Coronary artery (tissue), 2 donors: ENCODE data around the gene RAB10.
A peak's percentile ranks its signal among the peaks of the same experiment; 100 is the strongest.

Experiments
- DNase-seq: peaks from one replicate; pipeline ENCODE4 v3.0.0-alpha.2; 2017; ENCODE audit warnings: low spot score
- H3K27ac ChIP-seq, 2 donors: fragments of 200-600 bp; sonication (generic); one replicate each; pipeline ENCODE4 v1.5.1; 2016 to 2019
- H3K4me3 ChIP-seq: fragments of 200-600 bp; sonication (generic); 2 replicates; pipeline ENCODE4 v1.5.1; 2016; ENCODE audit warnings: mild to moderate bottlenecking, moderate library complexity
- TF ChIP-seq, protein P1 (sequence below): fragments of 200-600 bp; sonication (generic); IDR thresholded peaks from one replicate; pipeline ENCODE4 v1.5.1; 2019; ENCODE audit warnings: antibody characterized with exemption

RAB10 gene

DNA sequence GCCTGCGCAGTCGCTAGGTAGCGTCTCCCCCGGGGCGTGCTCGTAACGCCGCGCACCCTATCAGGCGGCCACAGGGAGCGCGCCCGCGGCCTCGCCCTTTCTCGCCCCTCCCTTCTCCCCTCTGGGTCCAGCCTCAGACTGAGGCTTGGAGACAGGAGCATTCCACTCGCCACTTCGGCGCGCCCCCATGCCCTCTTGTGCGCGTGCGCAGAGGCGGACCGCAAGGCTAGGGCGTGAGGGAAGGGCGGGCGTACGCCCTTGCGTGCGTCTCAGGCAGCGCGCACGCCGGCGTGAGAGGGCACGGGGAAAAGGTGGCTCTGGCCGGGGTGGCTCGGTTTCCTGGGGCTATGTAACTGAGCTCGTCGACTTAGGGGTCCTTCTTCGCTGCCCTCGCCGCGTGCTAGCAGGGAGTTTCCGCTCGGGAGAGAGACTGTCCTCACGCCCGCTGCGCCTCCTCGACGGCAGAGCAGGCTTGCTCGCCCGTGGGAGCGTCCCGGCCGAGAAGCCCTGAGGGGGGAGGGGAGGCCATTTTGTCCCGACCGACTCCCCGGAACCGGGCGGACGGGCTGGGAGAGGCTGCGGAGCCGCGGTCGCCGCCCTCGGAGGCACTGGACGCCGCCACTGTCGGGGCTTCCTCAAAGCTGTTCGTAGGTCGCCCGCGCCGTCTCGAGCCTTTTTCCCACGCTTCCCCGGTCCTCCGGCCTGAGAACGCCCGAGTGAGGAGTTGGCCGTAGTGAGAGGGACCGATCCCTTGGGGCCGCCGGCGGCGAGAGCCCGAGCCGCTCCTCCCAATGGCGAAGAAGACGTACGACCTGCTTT is at the start of gene RAB10:
Gene RAB10 (plus strand): TSS at position 267 of the 819 bp plus-strand sequence. CDS start 525 bp downstream, at position 792.
- H3K4me3 ChIP-seq: peak within 1 kb of the TSS; percentile 77
- TF ChIP-seq, protein P1, sequence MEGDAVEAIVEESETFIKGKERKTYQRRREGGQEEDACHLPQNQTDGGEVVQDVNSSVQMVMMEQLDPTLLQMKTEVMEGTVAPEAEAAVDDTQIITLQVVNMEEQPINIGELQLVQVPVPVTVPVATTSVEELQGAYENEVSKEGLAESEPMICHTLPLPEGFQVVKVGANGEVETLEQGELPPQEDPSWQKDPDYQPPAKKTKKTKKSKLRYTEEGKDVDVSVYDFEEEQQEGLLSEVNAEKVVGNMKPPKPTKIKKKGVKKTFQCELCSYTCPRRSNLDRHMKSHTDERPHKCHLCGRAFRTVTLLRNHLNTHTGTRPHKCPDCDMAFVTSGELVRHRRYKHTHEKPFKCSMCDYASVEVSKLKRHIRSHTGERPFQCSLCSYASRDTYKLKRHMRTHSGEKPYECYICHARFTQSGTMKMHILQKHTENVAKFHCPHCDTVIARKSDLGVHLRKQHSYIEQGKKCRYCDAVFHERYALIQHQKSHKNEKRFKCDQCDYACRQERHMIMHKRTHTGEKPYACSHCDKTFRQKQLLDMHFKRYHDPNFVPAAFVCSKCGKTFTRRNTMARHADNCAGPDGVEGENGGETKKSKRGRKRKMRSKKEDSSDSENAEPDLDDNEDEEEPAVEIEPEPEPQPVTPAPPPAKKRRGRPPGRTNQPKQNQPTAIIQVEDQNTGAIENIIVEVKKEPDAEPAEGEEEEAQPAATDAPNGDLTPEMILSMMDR: no peak
- peak within 1 kb of the TSS; percentile 94 to 96 for H3K27ac ChIP-seq
- peak; percentile 99 for DNase-seq

DNA sequence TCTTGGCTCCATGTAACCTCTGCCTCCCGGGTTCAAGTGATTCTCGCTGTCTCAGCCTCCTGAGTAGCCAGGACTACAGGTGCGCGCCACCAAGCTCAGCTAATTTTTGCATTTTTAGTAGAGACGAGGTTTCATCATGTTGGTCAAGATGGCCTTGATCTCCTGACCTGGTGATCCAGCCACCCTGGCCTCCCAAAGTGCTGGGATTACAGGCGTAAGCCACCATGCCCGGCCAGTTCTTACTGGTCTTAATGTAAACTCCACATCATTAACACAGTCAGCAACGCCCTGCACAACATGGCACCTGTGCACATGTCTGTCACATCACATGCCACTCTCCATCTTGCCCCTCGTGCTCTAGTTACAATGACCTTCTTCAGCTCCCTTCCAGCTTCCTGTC is 45.8 kb upstream of the RAB10 start:
- Histone ChIP-seq H3K27ac (no peak overlapping the region), H3K4me3 (no peak overlapping the region)
- DNase-seq: no peak
- TF ChIP-seq, protein P1: no peak

DNA sequence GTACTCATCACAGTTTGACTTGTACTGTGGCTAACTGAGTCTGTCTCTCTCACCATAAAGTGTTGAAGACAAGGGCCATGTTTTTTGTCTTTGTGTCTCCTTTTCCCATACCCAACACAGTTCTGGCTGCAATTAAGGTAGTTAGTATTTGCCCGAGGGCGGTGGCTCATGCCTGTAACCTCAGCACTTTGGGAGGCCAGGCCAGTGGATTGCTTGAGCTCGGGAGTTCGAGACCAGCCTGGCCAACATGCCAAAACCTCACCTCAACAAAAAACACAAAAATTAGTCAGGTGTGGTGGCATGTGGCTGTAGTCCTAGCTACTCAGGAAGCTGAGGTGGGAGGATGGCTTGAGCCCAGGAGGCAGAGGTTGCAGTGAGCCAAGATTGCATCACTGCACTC is 44.7 kb upstream of the RAB10 start:
- no peak for DNase-seq
- TF ChIP-seq, protein P1: no peak
- H3K27ac ChIP-seq: no peak overlapping the region
- H3K4me3 ChIP-seq: no peak overlapping the region

DNA sequence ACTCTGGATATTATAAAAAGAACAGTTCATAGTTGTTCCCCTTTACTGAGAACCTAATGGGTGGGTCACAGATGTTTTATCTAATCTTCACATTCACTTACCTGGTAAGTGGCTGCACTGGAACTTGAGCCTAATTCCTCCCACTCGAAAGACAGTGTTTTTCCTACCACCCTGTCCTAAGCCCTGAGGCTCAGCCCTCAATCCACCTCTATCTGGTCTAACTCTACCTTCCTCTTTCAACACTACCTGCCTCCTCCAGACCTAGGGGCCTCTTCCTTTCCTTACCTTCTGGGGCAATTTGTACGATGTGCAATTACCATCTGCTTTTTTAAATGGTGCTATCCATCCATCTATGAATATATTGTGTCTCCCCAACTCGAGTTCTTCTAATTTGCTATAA is 41.9 kb upstream of the RAB10 start:
- TF ChIP-seq, protein P1: no peak

DNA sequence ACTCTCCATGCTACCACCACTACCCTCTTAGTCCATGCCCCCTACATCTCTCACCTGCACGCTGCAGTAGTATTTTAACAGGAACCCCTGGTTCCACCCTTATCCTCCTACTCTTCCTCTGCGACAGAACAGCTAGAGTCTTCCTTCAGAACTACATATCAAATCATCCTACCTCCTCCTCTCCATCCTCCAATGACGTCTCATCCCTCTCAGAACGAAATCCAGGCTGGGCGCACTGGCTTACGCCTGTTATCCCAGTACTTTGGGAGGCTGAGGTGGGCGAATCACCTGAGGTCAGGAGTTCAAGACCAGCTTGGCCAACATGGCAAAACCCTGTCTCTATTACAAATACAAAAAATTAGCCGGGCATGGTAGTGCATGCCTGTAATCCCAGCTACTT is 41.3 kb upstream of the RAB10 start:
- TF ChIP-seq, protein P1: no peak
- Histone ChIP-seq H3K27ac (no peak overlapping the region), H3K4me3 (no peak overlapping the region)
- no peak for DNase-seq

More for the DNA sequence above, 41.9 kb upstream of the RAB10 start:
- Histone ChIP-seq H3K27ac (no peak overlapping the region), H3K4me3 (no peak overlapping the region)
- DNase-seq: no peak

DNA sequence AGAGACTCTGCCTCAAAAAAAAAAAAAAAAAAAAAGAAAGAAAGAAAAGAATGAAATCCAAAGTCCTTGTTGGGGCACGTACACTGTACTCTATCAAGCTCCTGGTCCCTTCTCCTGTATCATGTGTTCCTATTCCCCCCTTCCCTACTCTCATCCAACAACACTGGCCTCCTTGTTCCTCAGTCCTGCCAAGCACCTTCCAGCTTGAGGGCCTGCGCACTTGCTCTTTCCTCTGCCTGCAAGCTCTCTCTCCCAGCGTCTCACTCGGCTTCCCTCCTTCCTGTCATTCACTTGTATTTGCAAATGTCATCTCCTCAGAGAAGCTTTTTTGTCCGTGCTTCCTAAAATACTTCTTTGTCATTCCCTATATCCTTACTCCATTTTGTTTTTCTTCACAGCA is 40.8 kb upstream of the RAB10 start:
- Histone ChIP-seq H3K4me3 (no peak overlapping the region), H3K27ac (no peak overlapping the region)
- TF ChIP-seq, protein P1: no peak
- DNase-seq: no peak

DNA sequence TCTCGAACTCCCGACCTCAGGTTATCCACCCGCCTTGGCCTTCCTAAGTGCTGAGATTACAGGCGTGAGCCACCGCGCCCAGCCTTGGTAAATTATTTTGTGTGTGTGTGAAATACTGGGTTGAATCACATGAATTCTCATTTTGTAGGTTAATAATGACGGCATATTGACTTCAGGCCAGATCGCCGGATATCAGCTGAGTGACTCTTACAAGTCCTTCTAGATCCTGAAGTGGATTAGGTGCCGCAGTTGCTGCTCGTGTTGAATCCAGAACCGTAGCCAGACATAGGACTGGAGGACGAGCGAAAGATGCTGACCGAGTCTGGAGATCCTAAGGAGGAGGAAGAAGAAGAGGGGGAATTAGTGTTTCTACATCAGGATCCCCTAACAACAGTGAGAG is 39.4 kb upstream of the RAB10 start:
- Histone ChIP-seq H3K4me3 (no peak overlapping the region), H3K27ac (no peak overlapping the region)
- no peak for DNase-seq
- TF ChIP-seq, protein P1: no peak
